Mesenchymal stem cell (in vitro differentiated cells and primary cell): ENCODE results near the gene HOXB3.

ENCODE experiments used
- DNase-seq: peaks from one replicate; pipeline ENCODE4 v3.0.0-alpha.2; 2013
- H2AFZ ChIP-seq: one replicate; pipeline ENCODE4 v1.6.1; 2013; ENCODE audit warnings: low read depth, mild to moderate bottlenecking, control low read depth, inconsistent platforms, low read length, moderate library complexity
- H2AK5ac ChIP-seq: 2 replicates; pipeline ENCODE4 v1.6.1; 2013; ENCODE audit warnings: low read length, moderate library complexity, mild to moderate bottlenecking, inconsistent platforms; ENCODE audit not compliant: severe bottlenecking
- H2BK120ac ChIP-seq: one replicate; pipeline ENCODE4 v1.6.1; 2013; ENCODE audit warnings: low read depth, mild to moderate bottlenecking, inconsistent platforms, low read length, moderate library complexity
- H2BK12ac ChIP-seq, 2 experiments: one replicate each; pipeline ENCODE4 v1.6.1; 2013; ENCODE audit warnings: inconsistent platforms in 2 of 2, low read length in 2 of 2, mild to moderate bottlenecking in 2 of 2, moderate library complexity in 2 of 2, control low read depth in 1 of 2
- H2BK15ac ChIP-seq: one replicate; pipeline ENCODE4 v1.6.1; 2013; ENCODE audit warnings: mild to moderate bottlenecking, low read depth, inconsistent platforms; ENCODE audit not compliant: poor library complexity, severe bottlenecking
- H2BK5ac ChIP-seq: 2 replicates; pipeline ENCODE4 v1.6.1; 2013; ENCODE audit warnings: low read depth, mild to moderate bottlenecking, low read length, control low read depth, inconsistent platforms; ENCODE audit not compliant: poor library complexity, severe bottlenecking
- H3K14ac ChIP-seq, 2 experiments: one replicate each; pipeline ENCODE4 v1.6.1; 2013; ENCODE audit warnings: inconsistent platforms in 2 of 2, low read length in 2 of 2, control low read depth in 1 of 2, mild to moderate bottlenecking in 1 of 2, moderate library complexity in 1 of 2
- H3K18ac ChIP-seq, 2 experiments: one replicate each; pipeline ENCODE4 v1.6.1; 2013; ENCODE audit warnings: inconsistent platforms in 2 of 2, low read length in 2 of 2, control low read depth in 1 of 2, low read depth in 1 of 2, mild to moderate bottlenecking in 1 of 2
- H3K23ac ChIP-seq, 2 experiments: one replicate each; pipeline ENCODE4 v1.6.1; 2013; ENCODE audit warnings: inconsistent platforms in 2 of 2, low read length in 2 of 2, mild to moderate bottlenecking in 2 of 2, moderate library complexity in 2 of 2, control low read depth in 1 of 2
- H3K27ac ChIP-seq: 2 replicates; pipeline ENCODE4 v1.5.1; 2013; ENCODE audit warnings: mild to moderate bottlenecking, moderate library complexity, low read length, control low read depth, inconsistent platforms; ENCODE audit not compliant: poor library complexity, severe bottlenecking
- H3K27me3 ChIP-seq, 2 experiments: 2 replicates each; pipeline versions ENCODE4 v1.6.1 to v1.7.0; 2013; ENCODE audit warnings: low read length in 2 of 2, mild to moderate bottlenecking in 2 of 2, moderate library complexity in 2 of 2, control low read depth in 1 of 2, inconsistent platforms in 1 of 2; ENCODE audit not compliant: control insufficient read depth in 1 of 2, insufficient read depth in 1 of 2
- H3K36me3 ChIP-seq, 2 experiments: 2 replicates each; pipeline versions ENCODE4 v1.6.1 to v1.7.0; 2013; ENCODE audit warnings: low read length in 2 of 2, control low read depth in 1 of 2, inconsistent platforms in 1 of 2, low read depth in 1 of 2, mild to moderate bottlenecking in 1 of 2; ENCODE audit not compliant: insufficient read depth in 2 of 2, control insufficient read depth in 1 of 2
- H3K4ac ChIP-seq, 2 experiments: one replicate each; pipeline ENCODE4 v1.6.1; 2013; ENCODE audit warnings: inconsistent platforms in 2 of 2, low read length in 2 of 2, mild to moderate bottlenecking in 2 of 2, moderate library complexity in 2 of 2, control low read depth in 1 of 2, low read depth in 1 of 2
- H3K4me1 ChIP-seq: 2 replicates; pipeline ENCODE4 v1.6.1; 2013; ENCODE audit warnings: low read depth, low read length, control low read depth; ENCODE audit not compliant: control insufficient read depth, insufficient read depth
- H3K4me2 ChIP-seq: 2 replicates; pipeline ENCODE4 v1.6.1; 2013; ENCODE audit warnings: low read length, mild to moderate bottlenecking, inconsistent platforms; ENCODE audit not compliant: poor library complexity, severe bottlenecking
- H3K4me3 ChIP-seq, 2 experiments: 2 replicates each; pipeline versions ENCODE4 v1.5.1 to v1.7.0; 2013; ENCODE audit warnings: low read length in 2 of 2, mild to moderate bottlenecking in 2 of 2, control low read depth in 1 of 2, low read depth in 1 of 2; ENCODE audit not compliant: insufficient read depth in 1 of 2
- H3K79me1 ChIP-seq: replicated peaks from 2 replicates; pipeline ENCODE4 v1.6.1; 2013; ENCODE audit warnings: mild to moderate bottlenecking, control low read depth, low read length, inconsistent platforms; ENCODE audit not compliant: poor library complexity, severe bottlenecking
- H3K9ac ChIP-seq: 2 replicates; pipeline ENCODE4 v1.7.0; 2013; ENCODE audit warnings: mild to moderate bottlenecking, low read length, moderate library complexity
- H3K9me3 ChIP-seq: 2 replicates; pipeline ENCODE4 v1.7.0; 2013; ENCODE audit warnings: mild to moderate bottlenecking, low read length; ENCODE audit not compliant: control insufficient read depth
- H4K8ac ChIP-seq: one replicate; pipeline ENCODE4 v1.6.1; 2013; ENCODE audit warnings: inconsistent platforms, mild to moderate bottlenecking, low read length, moderate library complexity
- H4K91ac ChIP-seq: one replicate; pipeline ENCODE4 v1.6.1; 2013; ENCODE audit warnings: mild to moderate bottlenecking, low read length, inconsistent platforms
- WGBS: methylation state at CpG from one replicate; pipeline ENCODE4 v1.1.7; 2013; ENCODE audit warnings: mixed read lengths; 5-methylcytosine and 5-hydroxymethylcytosine counted together

HOXB3 gene

GRCh38 chr17:48530208-48530886, 59.7 kb downstream of the HOXB3 start:
- H3K4me2 ChIP-seq = no peak overlapping the region
- peak overlapping the region; percentile 44 for H4K91ac ChIP-seq
- no peak overlapping the region for H2AFZ ChIP-seq
- no peak overlapping the region for H2BK5ac ChIP-seq
- peak overlapping the region in 1 of 2 experiments; percentile 47 for H2BK12ac ChIP-seq
- H2BK15ac ChIP-seq = peak overlapping the region; percentile 39
- H2AK5ac ChIP-seq = no peak overlapping the region
- H3K18ac ChIP-seq = no peak overlapping the region
- no peak overlapping the region for H4K8ac ChIP-seq
- H3K79me1 ChIP-seq = no peaks in the 10 kb centered on the region
- no peak overlapping the region for H3K14ac ChIP-seq
- H3K36me3 ChIP-seq = no peaks in the 10 kb centered on the region
- peak overlapping the region; percentile 15 for H2BK120ac ChIP-seq
- peaks cover 13% of the 10 kb centered on the region for H3K4me1 ChIP-seq
- no peak overlapping the region for H3K4me3 ChIP-seq
- no peak overlapping the region for H3K27ac ChIP-seq
- no peaks in the 10 kb centered on the region for H3K9me3 ChIP-seq
- H3K9ac ChIP-seq = no peak overlapping the region
- H3K27me3 ChIP-seq = peaks cover 10 to 17% of the 10 kb centered on the region in 2 experiments
- no peak for DNase-seq
- no peak overlapping the region for H3K23ac ChIP-seq
- 66% methylated on average over 37 of the region's 37 CpGs for WGBS
- H3K4ac ChIP-seq = no peak overlapping the region

- H3K79me1 ChIP-seq = no peaks in the 10 kb centered on the region
- no peak overlapping the region for H3K9ac ChIP-seq
- no peak overlapping the region for H3K18ac ChIP-seq
- no peaks in the 10 kb centered on the region for H3K9me3 ChIP-seq
- no peaks in the 10 kb centered on the region for H3K36me3 ChIP-seq
- no peak overlapping the region for H3K4ac ChIP-seq
- no peak overlapping the region for H3K23ac ChIP-seq
- H3K14ac ChIP-seq = no peak overlapping the region
- H3K4me2 ChIP-seq = no peak overlapping the region
- H3K27ac ChIP-seq = no peak overlapping the region
- H2BK12ac ChIP-seq = no peak overlapping the region
- H2BK120ac ChIP-seq = no peak overlapping the region
- no peak overlapping the region for H3K4me3 ChIP-seq
- WGBS = 83% methylated on average over 11 of the region's 11 CpGs
- no peak for DNase-seq
- H2BK15ac ChIP-seq = peak overlapping the region; percentile 50
- no peak overlapping the region for H4K91ac ChIP-seq
- no peak overlapping the region for H2AFZ ChIP-seq
- no peak overlapping the region for H2BK5ac ChIP-seq
- H4K8ac ChIP-seq = no peak overlapping the region
- no peak overlapping the region for H2AK5ac ChIP-seq
- H3K27me3 ChIP-seq = peaks cover 10 to 17% of the 10 kb centered on the region in 2 experiments
- peaks cover 13% of the 10 kb centered on the region for H3K4me1 ChIP-seq
These were observed 60.4 kb downstream of the HOXB3 start for GRCh38 chr17:48529683-48530009.

GRCh38 chr17:48528936-48529682, 60.9 kb downstream of the HOXB3 start:
- Histone ChIP-seq H3K27ac (no peak overlapping the region), H3K9ac (no peak overlapping the region), H3K4me2 (no peak overlapping the region), H2BK5ac (no peak overlapping the region), H3K36me3 (no peaks in the 10 kb centered on the region), H3K14ac (no peak overlapping the region), H3K4me1 (peaks cover 13% of the 10 kb centered on the region), H3K4ac (no peak overlapping the region), H3K4me3 (no peak overlapping the region), H2BK120ac (no peak overlapping the region), H2AK5ac (no peak overlapping the region), H2BK12ac (no peak overlapping the region), H2AFZ (no peak overlapping the region), H3K79me1 (no peaks in the 10 kb centered on the region), H3K27me3 (peaks cover 10 to 17% of the 10 kb centered on the region in 2 experiments), H3K9me3 (no peaks in the 10 kb centered on the region), H3K23ac (no peak overlapping the region), H3K18ac (no peak overlapping the region), H4K91ac (no peak overlapping the region), H2BK15ac (peak overlapping the region; percentile 50), H4K8ac (no peak overlapping the region)
- no peak for DNase-seq
- WGBS = 74% methylated on average over 10 of the region's 11 CpGs

GRCh38 chr17:48528153-48528935, 61.7 kb downstream of the HOXB3 start:
- Histone ChIP-seq H2BK120ac (no peak overlapping the region), H2BK15ac (peak overlapping the region; percentile 64), H3K4me3 (no peak overlapping the region), H4K91ac (no peak overlapping the region), H3K9ac (no peak overlapping the region), H4K8ac (peak overlapping the region; percentile 82), H3K4me2 (no peak overlapping the region), H2BK5ac (peak overlapping the region; percentile 58), H3K79me1 (no peaks in the 10 kb centered on the region), H3K4me1 (peaks cover 13% of the 10 kb centered on the region), H3K14ac (no peak overlapping the region), H3K9me3 (no peaks in the 10 kb centered on the region), H3K36me3 (no peaks in the 10 kb centered on the region), H3K23ac (peak overlapping the region in 1 of 2 experiments; percentile 45), H3K27ac (no peak overlapping the region), H2AK5ac (peak overlapping the region; percentile 50), H3K4ac (no peak overlapping the region), H3K27me3 (peaks cover 10 to 17% of the 10 kb centered on the region in 2 experiments), H3K18ac (no peak overlapping the region), H2BK12ac (peak overlapping the region; percentile 56 to 60), H2AFZ (no peak overlapping the region)
- peak; percentile 10 for DNase-seq
- WGBS = 27% methylated on average over 7 of the region's 7 CpGs
